GM19397 (cell line): ENCODE results near the gene LRRC3.

ENCODE experiments used
- ATAC-seq: cut with Tn5 transposase; IDR thresholded peaks from one replicate; pipeline ENCODE4 v1.9.1; 2021; ENCODE audit warnings: mild to moderate bottlenecking, moderate library complexity; ENCODE audit not compliant: unreplicated experiment

Gene LRRC3

GRCh38 chr21:44510109-44510507 lies 54.8 kb downstream of the LRRC3 start:
- no peak for ATAC-seq

GRCh38 chr21:44510508-44511218 lies 55.4 kb downstream of the LRRC3 start:
- no peak for ATAC-seq

GRCh38 chr21:44511219-44511937 lies 56.1 kb downstream of the LRRC3 start:
- no peak for ATAC-seq
